ENCODE results near the gene IGSF6. TPM values are rescaled to one million over a fixed set of nuclear protein-coding genes. Genes with fewer than 3 reads are reported as not detected.
A peak's percentile ranks its signal among the peaks of the same experiment; 100 is the strongest.

Gene IGSF6
- total and polyA plus RNA-seq, 9 of the 15 experiments (the other 6 are each of a cell fraction or from before 2014, with no cell fraction given) = 0.07 TPM; not detected in 8

DNA sequence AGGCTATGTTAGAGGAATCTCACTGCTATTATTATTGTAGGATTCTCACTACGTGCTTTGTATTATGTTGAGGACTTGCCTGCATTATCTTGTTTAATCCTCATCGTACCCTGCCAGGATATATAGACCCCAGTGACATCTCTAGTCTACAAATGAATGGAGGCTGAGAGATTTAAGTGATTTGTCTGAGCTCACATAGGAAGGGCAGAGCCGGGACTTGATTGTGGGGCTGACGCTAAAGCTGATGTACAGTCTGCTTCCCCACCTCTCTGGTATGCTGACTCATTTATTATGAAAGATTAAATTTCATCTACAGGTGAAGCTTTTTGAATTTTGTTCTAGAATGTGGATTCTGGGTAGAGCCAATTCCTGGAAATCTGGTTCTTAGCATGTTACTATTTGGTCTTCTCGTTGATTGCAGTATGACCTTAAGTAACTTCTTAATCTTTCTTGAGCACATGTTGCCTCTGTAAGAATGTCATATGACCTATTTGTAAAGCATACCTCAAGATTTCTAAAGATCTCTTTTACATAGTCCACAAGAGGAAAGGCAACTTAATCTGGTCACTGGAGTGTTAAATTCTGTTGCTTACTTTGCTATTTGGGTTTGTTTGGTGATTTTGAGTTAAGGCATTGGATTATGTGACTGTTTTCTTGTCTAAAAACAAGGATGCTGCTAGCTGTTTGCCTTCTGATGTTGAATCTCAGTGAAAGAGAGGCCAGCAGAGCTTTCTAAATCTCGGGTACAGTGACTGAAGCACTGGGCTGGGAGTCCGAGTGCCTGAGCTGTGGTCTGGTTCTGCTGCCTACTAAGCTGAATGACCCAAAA, 40.6 kb downstream of the IGSF6 start (continued):
- TF ChIP-seq, protein P1, sequence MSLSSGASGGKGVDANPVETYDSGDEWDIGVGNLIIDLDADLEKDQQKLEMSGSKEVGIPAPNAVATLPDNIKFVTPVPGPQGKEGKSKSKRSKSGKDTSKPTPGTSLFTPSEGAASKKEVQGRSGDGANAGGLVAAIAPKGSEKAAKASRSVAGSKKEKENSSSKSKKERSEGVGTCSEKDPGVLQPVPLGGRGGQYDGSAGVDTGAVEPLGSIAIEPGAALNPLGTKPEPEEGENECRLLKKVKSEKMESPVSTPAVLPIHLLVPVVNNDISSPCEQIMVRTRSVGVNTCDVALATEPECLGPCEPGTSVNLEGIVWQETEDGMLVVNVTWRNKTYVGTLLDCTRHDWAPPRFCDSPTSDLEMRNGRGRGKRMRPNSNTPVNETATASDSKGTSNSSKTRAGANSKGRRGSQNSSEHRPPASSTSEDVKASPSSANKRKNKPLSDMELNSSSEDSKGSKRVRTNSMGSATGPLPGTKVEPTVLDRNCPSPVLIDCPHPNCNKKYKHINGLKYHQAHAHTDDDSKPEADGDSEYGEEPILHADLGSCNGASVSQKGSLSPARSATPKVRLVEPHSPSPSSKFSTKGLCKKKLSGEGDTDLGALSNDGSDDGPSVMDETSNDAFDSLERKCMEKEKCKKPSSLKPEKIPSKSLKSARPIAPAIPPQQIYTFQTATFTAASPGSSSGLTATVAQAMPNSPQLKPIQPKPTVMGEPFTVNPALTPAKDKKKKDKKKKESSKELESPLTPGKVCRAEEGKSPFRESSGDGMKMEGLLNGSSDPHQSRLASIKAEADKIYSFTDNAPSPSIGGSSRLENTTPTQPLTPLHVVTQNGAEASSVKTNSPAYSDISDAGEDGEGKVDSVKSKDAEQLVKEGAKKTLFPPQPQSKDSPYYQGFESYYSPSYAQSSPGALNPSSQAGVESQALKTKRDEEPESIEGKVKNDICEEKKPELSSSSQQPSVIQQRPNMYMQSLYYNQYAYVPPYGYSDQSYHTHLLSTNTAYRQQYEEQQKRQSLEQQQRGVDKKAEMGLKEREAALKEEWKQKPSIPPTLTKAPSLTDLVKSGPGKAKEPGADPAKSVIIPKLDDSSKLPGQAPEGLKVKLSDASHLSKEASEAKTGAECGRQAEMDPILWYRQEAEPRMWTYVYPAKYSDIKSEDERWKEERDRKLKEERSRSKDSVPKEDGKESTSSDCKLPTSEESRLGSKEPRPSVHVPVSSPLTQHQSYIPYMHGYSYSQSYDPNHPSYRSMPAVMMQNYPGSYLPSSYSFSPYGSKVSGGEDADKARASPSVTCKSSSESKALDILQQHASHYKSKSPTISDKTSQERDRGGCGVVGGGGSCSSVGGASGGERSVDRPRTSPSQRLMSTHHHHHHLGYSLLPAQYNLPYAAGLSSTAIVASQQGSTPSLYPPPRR (CRISPR knock-in tag; IDR thresholded peaks at IDR 0.05; ENCODE audit: borderline replicate concordance) = no peak
- TF ChIP-seq E4F1 (CRISPR knock-in tag; IDR thresholded peaks at IDR 0.05; ENCODE audit: borderline replicate concordance) (no peak), CBFA2T3 (IDR thresholded peaks at IDR 0.05) (peak; percentile 91), ZFP91 (CRISPR knock-in tag; IDR thresholded peaks at IDR 0.05) (no peak), FOXJ2 (tag; IDR thresholded peaks at IDR 0.05) (peak; percentile 67; the same call in 1 of the 2 replicates), CCNT2 (IDR thresholded peaks at IDR 0.05; ENCODE audit: borderline replicate concordance, extremely low read depth, insufficient read length, low read depth, low read length) (peak; percentile 22), CBX3 (IDR thresholded peaks at IDR 0.05; ENCODE audit: borderline replicate concordance in 1 of 2, low read length in 2 of 2) (peak in 1 of 2 experiments; percentile 10; a peak in 1 of 3 replicates), SRSF7 (optimal IDR thresholded peaks at IDR 0.05; ENCODE audit: low read depth, low read length) (no peak), MYC (IDR thresholded peaks at IDR 0.05; ENCODE audit: low read depth, low read length) (peak; percentile 89), MYC (CRISPR knock-in tag; IDR thresholded peaks at IDR 0.05; ENCODE audit: borderline replicate concordance, low read depth) (no peak), HOXB6 (CRISPR knock-in tag; IDR thresholded peaks at IDR 0.05; ENCODE audit: borderline replicate concordance) (no peak), ATF3 (IDR thresholded peaks at IDR 0.05) (peak; percentile 72; the same call in 1 of the 2 replicates), ATF3 (CRISPR knock-in tag; conservative IDR thresholded peaks at IDR 0.05) (no peak), MTA2 (IDR thresholded peaks at IDR 0.05; ENCODE audit: low read depth) (peak; percentile 72), CBFA2T2 (conservative IDR thresholded peaks at IDR 0.05) (peak; percentile 78), MED1 (CRISPR knock-in tag; IDR thresholded peaks at IDR 0.05; ENCODE audit: borderline replicate concordance) (no peak), ZKSCAN3 (CRISPR knock-in tag; IDR thresholded peaks at IDR 0.05) (no peak), TCF7L2 (IDR thresholded peaks at IDR 0.05; ENCODE audit: low read depth, low read length) (no peak)
